Gastroesophageal sphincter (tissue), 4 donors: ENCODE data around the gene FAN1. TPM values are rescaled to one million over a fixed set of nuclear protein-coding genes. Genes with fewer than 3 reads are reported as not detected.

Experiments
- ATAC-seq: fragments of 150-250 bp; one replicate; pipeline ENCODE4 v1.9.1; 2016; ENCODE audit warnings: mild to moderate bottlenecking, moderate library complexity
- H3K27ac ChIP-seq, 4 donors: fragments of 200-600 bp; sonication (generic) in 3 of 4; 1 replicate in 3 of 4; 2 replicates in 1 of 4; pipeline ENCODE4 v1.5.1; 2016 to 2019
- H3K27me3 ChIP-seq: fragments of 200-600 bp; sonication (generic); one replicate; pipeline ENCODE4 v1.5.1; 2019
- H3K36me3 ChIP-seq, 2 donors: fragments of 200-600 bp; sonication (generic); one replicate each; pipeline ENCODE4 v1.5.1; 2019; ENCODE audit warnings: control low read depth in 1 of 2
- H3K4me1 ChIP-seq, 3 donors: fragments of 200-600 bp; sonication (generic); 1 replicate in 2 of 3; 2 replicates in 1 of 3; pipeline ENCODE4 v1.5.1; 2016 to 2019; ENCODE audit warnings: control low read depth in 2 of 3
- H3K4me3 ChIP-seq, 2 donors: fragments of 200-600 bp; sonication (generic); one replicate each; pipeline ENCODE4 v1.5.1; 2019; ENCODE audit warnings: mild to moderate bottlenecking in 1 of 2, moderate library complexity in 1 of 2
- H3K9me3 ChIP-seq, 3 donors: fragments of 200-600 bp; sonication (generic); one replicate each; pipeline ENCODE4 v1.5.1; 2017 to 2019; ENCODE audit warnings: control low read depth in 2 of 3
- CTCF ChIP-seq, 4 experiments: fragments of 200-600 bp in 2 of 4; fragments of 450-650 bp in 2 of 4; sonication (generic) in 1 of 4; IDR thresholded peaks; one replicate each; pipeline ENCODE4 v1.5.1; 2017 to 2019; ENCODE audit warnings: antibody characterized with exemption in 4 of 4, mild to moderate bottlenecking in 2 of 4, moderate library complexity in 2 of 4
- EP300 ChIP-seq: sonication (generic); formaldehyde crosslinking; IDR thresholded peaks from one replicate; pipeline ENCODE4 v1.6.1; 2017; ENCODE audit warnings: antibody characterized with exemption, mild to moderate bottlenecking
- POLR2A ChIP-seq, 2 donors: fragments of 450-650 bp; IDR thresholded peaks; one replicate each; pipeline ENCODE4 v1.6.1; 2017; ENCODE audit warnings: antibody characterized with exemption in 2 of 2, mild to moderate bottlenecking in 2 of 2, moderate library complexity in 1 of 2
- POLR2AphosphoS5 ChIP-seq: sonication (generic); formaldehyde crosslinking; IDR thresholded peaks from one replicate; pipeline ENCODE4 v1.6.1; 2017; ENCODE audit warnings: antibody characterized with exemption
- WGBS, 2 donors: methylation state at CpG; one replicate each; pipeline ENCODE4 v1.1.5; 2018; ENCODE audit warnings: low coverage in 1 of 2; 5-methylcytosine and 5-hydroxymethylcytosine counted together
- total RNA-seq, 4 donors: library from RNA; depleted of rRNA; stranded (reverse); fragments of >200 nt; gene quantifications; one replicate each; pipeline ENCODE4 v1.1.0, GENCODE V29; 2016

The FAN1 gene
- total RNA-seq, 4 donors from 2014 or later, result 16.8 to 23.0 (median 22.1) TPM

GRCh38 chr15:30969724-30970123 is 66.0 kb downstream of the FAN1 start:
- 95 to 100% methylated on average over 2 of the region's 2 CpGs for WGBS, 2 donors
- Histone ChIP-seq H3K27me3 (no peaks in the 10 kb centered on the region), H3K36me3 (peaks cover 0 to 68% of the 10 kb centered on the region in 2 donors), H3K9me3 (no peaks in the 10 kb centered on the region), H3K4me3 (no peak overlapping the region), H3K27ac (no peak overlapping the region), H3K4me1 (peaks cover 0 to 6% (median 0%) of the 10 kb centered on the region in 3 donors)
- no peak for ATAC-seq
- TF ChIP-seq EP300 (no peak), POLR2AphosphoS5 (no peak), CTCF (IDR thresholded peaks at IDR 0.05) (no peak), POLR2A (IDR thresholded peaks at IDR 0.05) (no peak)

- TF ChIP-seq CTCF (IDR thresholded peaks at IDR 0.05), result no peak
- no peak for TF ChIP-seq POLR2AphosphoS5
- TF ChIP-seq POLR2A (IDR thresholded peaks at IDR 0.05), result no peak
- no peak for TF ChIP-seq EP300
- H3K9me3 ChIP-seq, result no peaks in the 10 kb centered on the region
- 87 to 94% methylated on average over 2 to 4 of the region's 4 CpGs for WGBS, 2 donors
- H3K27me3 ChIP-seq, result no peaks in the 10 kb centered on the region
- no peak for ATAC-seq
- H3K36me3 ChIP-seq, result peaks cover 0 to 43% of the 10 kb centered on the region in 2 donors
- H3K27ac ChIP-seq, result no peak overlapping the region
- peaks cover 0 to 23% (median 0%) of the 10 kb centered on the region in 3 donors for H3K4me1 ChIP-seq
- H3K4me3 ChIP-seq, result no peak overlapping the region
Observed at GRCh38 chr15:30973379-30973778, 69.7 kb downstream of the FAN1 start.

GRCh38 chr15:30974112-30974511 is 70.4 kb downstream of the FAN1 start:
- ATAC-seq, result no peak
- Histone ChIP-seq H3K27me3 (no peaks in the 10 kb centered on the region), H3K27ac (no peak overlapping the region), H3K36me3 (peaks cover 0 to 43% of the 10 kb centered on the region in 2 donors), H3K9me3 (no peaks in the 10 kb centered on the region), H3K4me3 (no peak overlapping the region), H3K4me1 (peaks cover 0 to 30% (median 0%) of the 10 kb centered on the region in 3 donors)
- TF ChIP-seq POLR2A (IDR thresholded peaks at IDR 0.05) (no peak), EP300 (no peak), CTCF (IDR thresholded peaks at IDR 0.05) (no peak), POLR2AphosphoS5 (no peak)
- 87 to 94% methylated on average over 5 of the region's 5 CpGs for WGBS, 2 donors

GRCh38 chr15:30978328-30978727 is 74.6 kb downstream of the FAN1 start:
- Histone ChIP-seq H3K27ac (no peak overlapping the region), H3K9me3 (no peaks in the 10 kb centered on the region), H3K4me3 (no peak overlapping the region), H3K4me1 (peaks cover 0 to 60% (median 0%) of the 10 kb centered on the region in 3 donors), H3K27me3 (no peaks in the 10 kb centered on the region), H3K36me3 (peaks cover 0 to 43% of the 10 kb centered on the region in 2 donors)
- no peak for ATAC-seq
- TF ChIP-seq EP300 (no peak), POLR2AphosphoS5 (no peak), CTCF (IDR thresholded peaks at IDR 0.05) (no peak), POLR2A (IDR thresholded peaks at IDR 0.05) (no peak)

- 79 to 100% methylated on average over 1 to 5 of the region's 5 CpGs for WGBS, 2 donors
- Histone ChIP-seq H3K9me3 (no peaks in the 10 kb centered on the region), H3K4me3 (no peak overlapping the region), H3K36me3 (peaks cover 0 to 36% of the 10 kb centered on the region in 2 donors), H3K27me3 (no peaks in the 10 kb centered on the region), H3K27ac (no peak overlapping the region), H3K4me1 (peaks cover 0 to 71% (median 4%) of the 10 kb centered on the region in 3 donors)
- no peak for TF ChIP-seq EP300
- TF ChIP-seq POLR2A (IDR thresholded peaks at IDR 0.05), result no peak
- TF ChIP-seq CTCF (IDR thresholded peaks at IDR 0.05), result no peak
- no peak for TF ChIP-seq POLR2AphosphoS5
- no peak for ATAC-seq
Observed at GRCh38 chr15:30979457-30979856, 75.7 kb downstream of the FAN1 start.
